Left renal cortex interstitium (tissue), 4 donors: ENCODE data around the gene GLOD4. TPM values are rescaled to one million over a fixed set of nuclear protein-coding genes. Genes with fewer than 3 reads are reported as not detected.
"Not testable (repeated sequence)": the region's sequence is repeated elsewhere in the genome, so short reads cannot be mapped to it uniquely, and the experiment has no call there.

ENCODE experiments used
- DNase-seq, 4 donors: peaks; one replicate each; pipeline ENCODE4 v3.0.0-alpha.2; 2013; ENCODE audit warnings: low read depth in 4 of 4, low spot score in 2 of 4, missing footprints in 1 of 4
- polyA plus RNA-seq, 4 donors: library from polyadenylated mRNA; unstranded; fragments of 120-200 nt; gene quantifications; one replicate each; pipeline ENCODE4 v1.2.1, GENCODE V29; 2013; ENCODE audit not compliant: insufficient read length in 4 of 4

GLOD4 gene
- polyA plus RNA-seq, 4 donors, result 113 to 138 (median 117) TPM

DNA sequence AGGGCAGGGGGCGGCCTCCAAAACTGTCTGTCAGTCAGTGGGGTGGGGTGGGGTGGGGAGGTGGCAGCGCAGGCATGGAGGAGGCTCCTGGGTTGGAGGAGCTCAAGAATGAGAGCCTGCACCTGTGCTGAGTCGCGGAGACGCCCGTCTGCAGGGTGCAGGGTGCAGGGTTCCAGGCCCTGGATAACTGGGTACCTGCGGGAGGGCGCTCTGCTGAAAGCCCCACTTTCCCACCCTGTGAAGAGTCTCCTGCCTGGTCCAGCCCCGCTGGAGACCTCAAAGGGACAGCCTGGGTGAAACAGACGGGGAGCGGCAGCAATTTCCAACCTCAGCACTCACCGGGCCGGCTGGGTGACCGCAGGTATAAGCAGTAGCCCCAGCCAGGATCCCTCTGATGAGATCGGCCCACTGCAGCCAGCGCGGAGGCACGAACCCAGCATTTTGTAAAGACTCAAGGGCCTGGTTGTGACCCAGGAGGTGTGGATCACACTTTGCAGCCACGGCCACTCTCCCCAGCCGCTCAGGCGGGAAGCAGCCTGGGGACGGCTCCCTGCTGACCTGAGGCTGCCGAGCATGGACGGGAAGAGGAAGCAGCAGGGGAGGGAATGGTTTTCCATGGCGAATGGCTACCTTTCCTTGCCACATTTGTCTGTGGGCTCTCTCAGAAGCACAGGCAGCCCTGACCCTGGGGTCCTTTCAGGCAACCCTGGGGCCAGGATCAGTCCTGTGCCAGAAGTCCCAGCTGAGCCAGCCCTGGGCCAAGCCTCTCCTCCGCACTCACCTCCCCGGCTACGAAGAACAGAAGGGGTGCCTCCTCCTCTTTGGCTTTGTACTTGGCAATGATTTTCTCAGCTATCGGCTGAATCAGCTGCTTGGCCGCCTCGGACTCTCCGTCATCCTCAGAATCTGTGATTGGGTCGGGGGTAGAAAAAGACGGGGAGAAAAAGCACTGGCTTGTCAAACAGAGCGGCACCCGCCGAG, 21.1 kb upstream of the GLOD4 start:
- DNase-seq, result no peak

DNA sequence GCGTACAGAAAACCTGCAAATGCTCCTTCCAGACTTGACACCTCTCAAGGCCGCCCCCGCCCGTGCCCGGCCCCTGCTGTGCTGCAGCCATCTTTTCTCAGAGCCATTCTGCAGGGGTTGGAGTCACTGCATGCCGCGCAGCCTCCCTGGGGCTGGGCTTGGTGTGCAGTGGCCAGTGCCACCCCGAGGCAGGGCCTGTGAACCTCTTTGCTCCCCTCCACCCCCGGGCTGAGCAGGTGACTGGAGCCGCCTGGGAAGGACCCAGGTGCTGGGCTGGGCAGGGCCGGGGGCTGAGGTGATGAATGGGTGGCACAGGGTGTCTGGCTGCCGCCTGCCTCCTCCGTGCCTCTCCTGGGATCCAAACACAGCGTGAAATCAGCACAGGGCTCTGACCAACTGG, 20.4 kb upstream of the GLOD4 start:
- DNase-seq, result no peak

DNA sequence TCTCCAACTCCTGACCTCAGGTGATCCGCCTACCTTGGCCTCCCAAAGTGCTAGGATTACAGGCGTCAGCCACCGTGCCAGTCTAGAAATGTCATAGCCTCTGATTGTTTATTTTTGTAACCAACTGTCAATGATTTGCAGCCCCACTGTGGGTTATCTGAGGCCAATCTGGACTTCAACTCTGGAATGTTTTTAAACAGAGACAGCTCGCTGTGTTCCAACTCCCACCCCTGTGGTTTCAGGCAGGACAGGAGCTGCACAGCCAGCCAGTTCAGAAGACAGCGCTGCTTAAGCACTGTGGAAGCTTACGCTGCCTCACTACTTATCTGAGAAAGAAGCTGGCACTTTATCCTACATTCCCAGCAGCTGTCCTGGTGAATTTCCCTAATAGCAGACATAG, 19.6 kb upstream of the GLOD4 start:
- no peak for DNase-seq

DNA sequence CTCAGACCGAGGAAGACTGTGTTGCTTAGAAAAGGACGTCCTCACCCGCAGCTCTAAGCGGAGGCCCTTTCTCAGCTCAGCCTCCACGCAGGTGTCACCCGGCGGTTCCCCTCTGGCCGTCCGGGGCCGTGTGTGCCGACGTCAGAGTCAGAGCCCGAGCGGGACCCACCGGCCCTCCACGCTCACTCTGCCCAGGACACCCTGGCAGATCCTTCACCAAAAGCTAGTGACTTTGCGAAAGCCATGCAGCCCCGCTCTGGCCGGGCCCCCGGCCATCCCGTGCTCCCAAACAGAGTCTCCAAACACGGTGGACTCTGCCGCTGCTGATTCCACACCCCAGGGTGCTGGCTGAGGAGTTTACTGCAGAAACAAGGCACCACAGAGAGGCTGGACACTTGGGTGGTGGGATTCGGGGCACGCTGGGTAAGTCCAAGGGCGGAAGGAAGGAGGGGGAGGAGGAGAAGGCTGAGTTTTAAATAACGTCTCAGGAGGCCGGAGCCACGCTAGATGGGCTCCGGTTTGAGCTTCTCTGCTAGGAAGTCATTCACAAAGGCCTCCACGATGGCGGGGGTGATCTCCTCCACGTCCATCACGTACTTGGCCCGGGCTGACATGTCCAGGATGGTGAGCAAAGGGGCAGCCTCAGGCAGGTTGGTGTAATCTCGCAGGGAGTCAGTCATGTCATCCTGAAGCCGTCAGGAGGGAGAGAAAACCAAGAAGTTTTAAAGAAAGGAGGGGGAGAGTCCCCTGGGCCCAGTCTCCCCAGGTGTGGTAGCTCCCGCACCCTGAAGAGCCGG, 18.6 kb upstream of the GLOD4 start:
- no peak for DNase-seq

DNA sequence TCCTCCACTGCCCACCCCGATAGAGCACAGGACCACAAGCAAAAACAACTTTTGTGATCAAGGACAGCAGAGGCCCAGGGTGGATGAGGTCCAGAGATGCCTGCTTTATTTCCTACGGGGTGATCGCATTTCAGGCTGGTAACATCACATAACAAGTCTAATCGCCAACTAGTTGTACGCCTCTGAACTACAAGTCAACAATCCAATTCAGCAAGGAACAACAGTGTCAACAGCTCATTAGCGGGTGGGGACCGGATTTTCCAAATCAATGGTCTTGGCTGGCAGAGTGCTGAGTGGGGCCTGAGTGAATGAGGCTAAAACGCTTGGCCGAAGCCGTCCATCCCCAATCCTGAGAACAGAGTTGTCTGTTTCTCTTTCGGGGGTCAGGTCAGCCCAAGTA, 17.2 kb upstream of the GLOD4 start:
- DNase-seq, result no peak

DNA sequence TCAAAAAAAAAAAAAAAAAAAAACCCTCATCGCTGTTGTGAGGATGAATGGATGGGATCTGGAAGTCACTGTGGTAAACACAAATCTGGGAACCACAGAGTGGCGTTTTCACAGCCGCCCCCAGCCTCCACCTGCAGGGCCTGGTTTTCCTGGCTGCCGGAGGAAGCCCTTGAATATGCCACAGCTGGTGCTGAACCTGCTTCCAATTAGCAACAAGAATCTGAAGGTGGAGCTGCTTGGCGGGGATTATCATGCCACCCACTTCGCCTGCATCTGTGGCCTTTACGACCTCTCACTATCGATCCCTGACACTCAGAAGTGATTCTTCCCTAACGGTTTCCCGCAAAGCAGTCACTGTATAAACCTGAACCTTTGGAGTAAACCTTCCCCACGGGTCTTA, 16.2 kb upstream of the GLOD4 start:
- DNase-seq, result no peak

DNA sequence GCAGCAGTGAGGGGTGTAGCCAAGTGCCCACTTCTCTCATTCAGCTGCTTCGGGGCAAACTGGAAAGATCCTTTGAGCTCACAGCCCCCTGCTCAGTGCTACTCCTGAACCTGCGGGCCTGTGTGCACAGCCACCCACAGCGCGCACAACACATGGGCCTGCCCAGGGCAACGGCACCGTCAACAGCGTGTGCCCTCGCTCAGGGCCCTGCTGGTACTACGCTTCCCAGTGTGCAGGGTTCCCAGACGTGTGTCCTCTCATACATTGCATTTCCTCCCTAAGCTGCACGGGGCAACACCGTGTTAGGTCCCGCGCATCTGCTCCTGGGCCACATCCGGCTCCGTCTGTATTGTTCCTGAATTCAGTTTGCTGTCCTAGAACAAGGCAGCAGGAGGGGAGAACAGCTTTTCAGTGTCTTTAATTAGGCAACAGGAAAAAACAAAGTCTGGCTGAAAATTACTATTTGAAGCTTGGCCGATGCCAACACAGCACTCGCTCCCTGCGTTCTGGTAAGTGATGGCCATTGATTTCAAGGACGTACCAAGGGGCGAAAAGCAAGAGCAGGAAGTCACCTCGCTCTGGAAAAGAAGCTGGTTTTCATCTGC, 15.3 kb upstream of the GLOD4 start:
- DNase-seq, result no peak

DNA sequence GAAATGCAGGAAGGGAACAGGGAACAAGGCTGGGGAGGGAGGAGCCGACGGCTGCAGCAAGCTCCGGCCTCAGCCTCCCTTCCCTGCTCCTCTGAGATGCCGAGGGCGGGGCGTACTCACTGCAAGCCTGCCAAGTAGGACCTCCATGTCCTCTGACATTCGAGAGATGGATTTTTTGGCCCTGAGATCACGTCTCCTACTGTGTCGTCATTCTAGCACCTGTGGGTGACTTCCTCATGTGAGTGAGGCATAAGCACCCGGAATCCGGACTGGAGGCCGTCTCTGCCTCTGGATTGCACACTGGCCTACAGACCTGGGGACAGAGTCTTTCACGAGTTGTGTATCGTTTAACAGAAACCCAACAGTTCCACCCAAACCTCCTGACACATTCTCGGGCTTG, 14.5 kb upstream of the GLOD4 start:
- DNase-seq, result no peak

DNA sequence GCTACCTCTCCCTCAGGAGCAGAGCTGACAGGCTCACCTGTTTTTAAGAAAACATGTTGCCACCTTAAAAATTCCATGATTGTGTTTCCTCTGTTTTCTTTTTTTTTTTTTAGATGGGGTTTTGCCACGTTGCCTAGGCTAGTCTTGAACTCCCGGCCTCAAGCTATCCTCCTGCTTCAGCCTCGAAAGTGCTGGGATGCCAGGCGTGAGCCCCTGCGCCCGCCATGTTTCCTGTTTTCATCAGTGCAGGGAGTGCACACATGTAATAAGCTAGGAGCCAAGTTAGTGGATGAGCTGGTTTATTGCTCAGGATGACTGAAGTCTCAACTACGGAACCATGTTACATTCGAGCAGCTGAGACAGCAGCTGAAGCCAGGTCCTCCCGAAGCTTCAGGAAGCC, 13.6 kb upstream of the GLOD4 start:
- DNase-seq, result no peak

DNA sequence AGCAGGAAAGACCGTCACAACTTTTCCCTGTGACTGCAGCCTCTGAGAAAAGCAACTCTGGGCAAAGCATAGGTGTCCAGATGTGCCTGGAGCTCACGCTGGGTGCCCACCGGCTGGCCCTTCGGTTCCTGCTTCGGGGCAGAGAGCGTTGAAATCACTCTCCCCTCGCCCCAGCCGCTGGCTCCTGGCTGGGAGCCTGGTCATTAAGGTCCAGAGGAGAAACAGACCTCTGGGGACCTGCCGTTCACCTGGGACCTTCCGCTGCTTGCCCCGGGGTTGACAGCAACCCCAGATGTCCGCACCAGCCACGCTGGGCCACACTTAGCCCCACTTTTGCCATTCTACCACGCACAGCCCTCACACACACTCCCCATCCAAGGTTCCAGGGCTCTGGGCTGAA, 13.2 kb upstream of the GLOD4 start:
- DNase-seq, result no peak

DNA sequence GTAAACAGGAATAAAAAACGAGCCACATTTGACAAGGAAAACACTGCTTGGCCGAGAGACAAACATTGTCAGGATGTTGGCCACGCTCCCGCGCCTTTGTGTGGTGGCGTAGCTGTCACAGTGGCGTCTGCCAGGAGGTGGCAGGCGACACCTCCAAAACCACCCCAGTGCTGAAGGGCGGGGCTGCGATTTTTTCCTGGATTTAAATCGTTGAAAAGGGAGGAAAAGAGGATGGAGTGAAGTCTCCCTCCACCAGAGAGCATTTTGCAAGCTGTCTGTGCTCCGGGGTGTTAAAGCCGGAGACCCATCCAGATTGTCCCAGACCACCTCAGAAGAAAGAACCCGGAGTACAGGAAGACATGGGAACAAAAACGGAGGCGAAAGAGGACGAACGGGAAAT, 12.8 kb upstream of the GLOD4 start:
- DNase-seq, result peak; percentile 48 to 81 (median 68)

DNA sequence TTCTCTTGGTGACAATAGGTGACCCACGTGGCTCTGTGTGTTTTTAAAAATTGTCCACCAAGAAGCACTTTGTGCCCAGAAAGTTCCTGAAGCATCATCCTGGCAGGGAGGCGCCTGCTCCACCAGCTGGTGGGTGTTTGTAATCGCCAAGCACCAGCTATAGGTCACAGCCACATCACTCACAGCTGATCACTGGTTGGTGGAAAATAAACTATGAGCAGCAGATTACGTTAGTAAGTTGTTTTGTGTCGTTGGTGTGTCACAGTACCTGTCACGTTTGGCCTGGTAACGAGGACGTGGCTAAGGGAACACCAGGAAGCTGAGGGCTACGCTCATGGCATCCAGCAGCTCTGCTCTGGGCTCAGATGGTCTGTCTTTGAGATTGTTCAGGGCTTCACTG, 10.2 kb upstream of the GLOD4 start:
- DNase-seq, result no peak

DNA sequence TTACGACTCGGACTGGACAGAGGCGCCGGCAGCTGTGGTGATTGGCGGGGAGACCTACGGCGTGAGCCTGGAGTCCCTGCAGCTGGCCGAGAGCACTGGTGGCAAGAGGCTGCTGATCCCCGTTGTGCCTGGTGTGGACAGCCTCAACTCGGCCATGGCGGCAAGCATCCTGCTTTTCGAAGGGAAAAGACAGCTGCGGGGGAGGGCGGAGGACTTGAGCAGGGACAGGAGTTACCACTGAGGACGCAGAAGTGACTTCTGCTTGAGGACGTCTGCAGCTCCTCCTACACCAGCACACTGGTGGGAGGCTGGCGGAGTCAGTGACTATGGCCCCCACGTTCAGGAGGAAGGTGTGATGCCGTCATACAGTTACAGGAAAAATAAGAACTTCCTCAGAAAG, 9.7 kb upstream of the GLOD4 start:
- DNase-seq, result no peak

DNA sequence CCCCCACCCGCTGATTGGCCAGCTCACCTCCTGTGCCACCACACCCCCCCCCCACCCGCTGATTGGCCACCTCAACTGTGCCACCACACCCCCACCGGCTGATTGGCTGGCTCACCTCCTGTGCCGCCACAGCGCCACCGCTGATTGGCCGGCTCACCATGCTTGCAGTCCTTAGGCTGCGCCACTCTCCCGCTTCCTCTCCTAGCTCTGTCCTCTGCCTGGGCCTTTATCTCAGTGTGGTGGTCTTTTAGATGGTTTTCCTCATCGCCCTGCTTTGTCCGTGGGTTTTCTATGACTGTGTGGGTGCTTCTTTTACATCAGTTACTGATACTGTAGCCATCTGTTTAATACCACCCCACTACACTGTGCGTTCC, 8.8 kb upstream of the GLOD4 start:
- DNase-seq, result not testable (repeated sequence)

DNA sequence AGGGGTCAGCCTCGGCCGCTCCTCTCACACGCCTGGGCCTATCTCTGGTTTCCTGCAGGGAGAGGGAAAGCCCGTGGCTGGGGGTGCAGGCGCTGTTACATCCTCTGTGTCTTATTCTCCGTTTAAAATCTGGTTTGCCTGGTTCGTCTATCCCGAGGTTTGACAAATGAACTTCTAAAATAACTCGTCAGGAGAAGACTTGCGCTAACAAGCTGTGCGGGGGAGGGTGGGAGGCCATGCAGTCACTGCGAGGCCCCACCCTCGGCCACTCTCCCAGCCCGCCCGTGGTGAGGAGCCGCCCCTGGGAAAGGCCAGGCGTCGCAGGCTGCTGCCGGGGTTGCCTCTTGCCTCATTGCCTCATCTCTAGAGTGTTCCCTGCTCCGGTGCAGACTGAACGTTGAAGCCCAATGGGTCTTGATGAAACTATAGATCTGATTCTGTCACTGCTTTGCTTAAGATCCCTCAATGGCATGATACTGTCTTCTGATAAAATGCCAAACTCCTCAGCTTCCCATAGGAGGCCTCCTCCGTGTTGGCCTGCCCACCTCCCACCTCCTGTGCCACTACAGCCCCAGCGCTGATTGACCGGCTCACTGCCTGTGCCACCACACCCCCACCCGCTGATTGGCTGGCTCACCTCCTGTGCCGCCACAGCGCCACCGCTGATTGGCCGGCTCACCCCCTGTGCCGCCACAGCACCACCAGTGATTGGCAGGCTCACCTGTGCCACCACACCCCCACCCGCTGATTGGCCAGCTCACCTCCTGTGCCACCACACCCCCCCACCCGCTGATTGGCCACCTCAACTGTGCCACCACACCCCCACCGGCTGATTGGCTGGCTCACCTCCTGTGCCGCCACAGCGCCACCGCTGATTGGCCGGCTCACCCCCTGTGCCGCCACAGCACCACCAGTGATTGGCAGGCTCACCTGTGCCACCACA, 8.1 kb upstream of the GLOD4 start:
- DNase-seq, result not testable (repeated sequence)

DNA sequence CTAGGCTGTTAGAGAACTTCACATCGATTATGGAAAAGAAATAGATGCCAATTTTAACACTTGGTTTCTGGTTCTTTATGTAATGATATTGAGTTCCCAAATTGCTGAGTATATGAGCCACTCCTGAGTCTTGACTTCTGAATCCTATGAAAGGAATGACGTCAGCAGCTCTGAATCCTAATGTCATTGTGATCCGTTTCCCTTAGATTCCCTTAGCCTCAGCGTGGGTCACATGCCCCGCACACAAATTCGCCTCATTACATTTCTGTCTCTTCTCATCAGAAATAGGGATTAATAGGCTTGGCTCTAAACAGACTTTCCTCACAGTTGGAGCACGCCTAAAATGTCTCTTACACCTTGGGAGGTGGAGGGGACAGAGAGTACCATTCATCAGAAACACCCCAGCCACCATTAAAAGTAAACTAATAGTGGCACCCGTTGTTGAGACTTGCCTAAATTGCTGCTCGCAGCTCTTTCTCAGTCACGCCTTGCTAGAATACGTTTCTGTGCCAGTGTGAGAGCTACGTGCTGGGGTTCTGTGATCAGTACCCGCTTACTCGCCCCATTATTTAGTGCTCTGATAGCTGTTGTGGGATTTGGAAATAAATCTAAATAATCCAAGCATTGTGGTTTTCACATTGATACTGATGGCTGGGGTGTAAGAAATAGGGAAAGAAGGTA, 7.2 kb upstream of the GLOD4 start:
- no peak for DNase-seq

DNA sequence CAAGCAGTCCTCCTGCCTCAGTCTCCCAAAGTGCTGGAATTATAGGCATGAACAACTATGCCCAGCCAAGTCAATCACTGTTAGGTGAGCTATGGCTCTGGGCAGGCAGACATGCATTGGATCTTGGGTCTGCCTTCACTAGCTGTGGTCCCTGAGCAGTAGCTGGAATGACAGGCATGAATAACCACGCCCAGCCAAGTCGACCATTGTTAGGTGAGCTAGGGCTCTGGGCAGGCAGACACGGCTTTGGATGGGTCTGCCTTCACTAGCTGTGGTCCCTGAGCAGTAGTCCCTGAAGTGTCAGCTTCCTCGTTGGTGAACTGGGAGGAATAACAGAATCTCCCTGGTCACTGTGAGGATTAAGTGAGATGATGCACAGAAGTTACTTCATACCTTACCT, 6.5 kb upstream of the GLOD4 start:
- no peak for DNase-seq

DNA sequence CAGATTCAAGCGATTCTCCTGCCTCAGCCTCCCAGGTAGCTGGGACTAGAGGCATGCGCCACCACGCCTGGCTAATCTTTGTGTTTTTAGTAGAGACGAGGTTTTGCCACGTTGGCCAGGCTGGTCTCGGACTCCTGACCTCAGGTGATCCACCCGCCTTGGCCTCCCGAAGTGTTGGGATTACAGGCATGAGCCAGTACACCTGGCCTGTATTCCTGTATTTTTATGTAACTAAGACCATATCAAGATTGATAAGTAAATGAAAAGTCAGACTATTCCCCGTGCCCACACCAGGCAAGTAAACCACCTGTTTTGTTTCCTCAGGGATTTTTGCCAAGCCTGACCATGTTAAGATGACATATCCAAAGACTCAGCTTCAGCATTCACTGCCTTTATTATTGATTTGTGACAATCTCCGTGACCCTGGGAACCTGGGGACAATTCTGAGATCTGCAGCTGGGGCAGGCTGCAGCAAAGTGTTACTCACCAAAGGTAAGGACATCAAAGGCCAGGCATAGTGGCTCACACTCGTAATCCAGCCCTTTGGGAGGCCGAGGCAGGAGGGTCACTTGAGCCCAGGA, 5.7 kb upstream of the GLOD4 start:
- no peak for DNase-seq

DNA sequence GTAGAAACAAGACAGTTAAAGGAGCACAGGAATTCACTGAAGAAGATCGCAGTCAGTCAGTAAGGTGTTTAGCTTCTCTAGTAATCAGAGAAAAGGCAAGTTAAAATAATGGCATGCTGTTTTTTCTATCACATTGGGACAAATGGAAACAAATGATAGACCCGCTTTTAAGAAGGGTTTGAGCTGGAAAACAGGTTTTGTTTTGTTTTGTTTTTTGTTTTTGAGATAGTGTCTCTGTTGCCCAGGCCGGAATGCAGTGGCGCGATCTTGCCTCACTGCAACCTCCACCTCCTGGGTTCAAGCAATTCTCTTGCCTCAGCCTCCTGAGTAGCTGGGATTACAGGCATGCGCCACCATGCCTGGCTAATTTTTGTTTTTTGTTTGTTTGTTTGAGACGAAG, 3.8 kb upstream of the GLOD4 start:
- not testable (repeated sequence) for DNase-seq
